Measurements from ENCODE around the gene EPS15.
"Not testable (repeated sequence)": the region's sequence is repeated elsewhere in the genome, so short reads cannot be mapped to it uniquely, and the experiment has no call there.

EPS15 gene

GRCh38 chr1:51330331-51331201 lies 188.5 kb downstream of the EPS15 start, which contains the start of gene TTC39A:
Gene TTC39A, minus strand, starts transcription at chr1:51330562. Its CDS starts 85 bp downstream, at chr1:51330477.
- no peak for DNase-seq

- no peak for DNase-seq
Observed at GRCh38 chr1:51329443-51330325, 189.4 kb downstream of the EPS15 start.

GRCh38 chr1:51328926-51329325 lies 190.1 kb downstream of the EPS15 start:
- DNase-seq, result no peak

GRCh38 chr1:51328279-51328678 lies 190.8 kb downstream of the EPS15 start:
- no peak for DNase-seq

GRCh38 chr1:51327386-51327785 lies 191.7 kb downstream of the EPS15 start:
- no peak for DNase-seq

- no peak for DNase-seq
Observed at GRCh38 chr1:51326839-51327238, 192.2 kb downstream of the EPS15 start.

GRCh38 chr1:51325878-51326755 lies 192.9 kb downstream of the EPS15 start:
- no peak for DNase-seq

- no peak for DNase-seq
Observed at GRCh38 chr1:51325391-51325790, 193.7 kb downstream of the EPS15 start.

- DNase-seq, result not testable (repeated sequence)
Observed at GRCh38 chr1:51325011-51325385, 194.1 kb downstream of the EPS15 start.

- DNase-seq, result no peak
Observed at GRCh38 chr1:51324251-51325010, 194.6 kb downstream of the EPS15 start.

- no peak for DNase-seq
Observed at GRCh38 chr1:51323778-51324177, 195.3 kb downstream of the EPS15 start.

GRCh38 chr1:51322417-51323101 lies 196.5 kb downstream of the EPS15 start:
- no peak for DNase-seq

- DNase-seq, result no peak
Observed at GRCh38 chr1:51321924-51322280, 197.2 kb downstream of the EPS15 start.

GRCh38 chr1:51320967-51321923 lies 197.8 kb downstream of the EPS15 start:
- no peak for DNase-seq

GRCh38 chr1:51317798-51318197 lies 201.3 kb downstream of the EPS15 start:
- DNase-seq, result no peak

- no peak for DNase-seq
Observed at GRCh38 chr1:51316846-51317120, 202.3 kb downstream of the EPS15 start.

- no peak for DNase-seq
Observed at GRCh38 chr1:51316113-51316845, 202.8 kb downstream of the EPS15 start.

GRCh38 chr1:51314974-51315373 lies 204.1 kb downstream of the EPS15 start:
- DNase-seq, result no peak

- no peak for DNase-seq
Observed at GRCh38 chr1:51313961-51314777, 204.9 kb downstream of the EPS15 start.

Data from activated gamma-delta T cell (primary cell).